AG09309 (cell line): ENCODE results near the gene RPN2.

Experiments
- DNase-seq: peaks from one replicate; pipeline ENCODE4 v3.0.0-alpha.2; 2010; ENCODE audit warnings: low read depth
- H3K4me3 ChIP-seq: 2 replicates; pipeline ENCODE4 v1.5.1; 2011; ENCODE audit warnings: mild to moderate bottlenecking, low read depth, low read length, moderate library complexity; ENCODE audit not compliant: control insufficient read depth
- CTCF ChIP-seq: IDR thresholded peaks from 2 replicates; pipeline ENCODE4 v1.5.1; 2011; ENCODE audit warnings: mild to moderate bottlenecking, low read depth, low read length, inconsistent platforms; ENCODE audit not compliant: insufficient read depth, control insufficient read depth; ENCODE audit errors: missing control alignments

Gene RPN2

GRCh38 chr20:37266940-37267666, 88.0 kb downstream of the RPN2 start:
- no peak for DNase-seq
- no peak for TF ChIP-seq CTCF
- H3K4me3 ChIP-seq = no peak overlapping the region

- DNase-seq = no peak
- no peak overlapping the region for H3K4me3 ChIP-seq
- TF ChIP-seq CTCF = no peak
Measured at GRCh38 chr20:37267667-37268313, 88.7 kb downstream of the RPN2 start.

GRCh38 chr20:37270576-37271420, 91.7 kb downstream of the RPN2 start:
- no peak for TF ChIP-seq CTCF
- H3K4me3 ChIP-seq = no peak overlapping the region
- DNase-seq = no peak

GRCh38 chr20:37271421-37271768, 92.3 kb downstream of the RPN2 start:
- TF ChIP-seq CTCF = no peak
- no peak for DNase-seq
- no peak overlapping the region for H3K4me3 ChIP-seq

- TF ChIP-seq CTCF = no peak
- DNase-seq = no peak
- no peak overlapping the region for H3K4me3 ChIP-seq
Measured at GRCh38 chr20:37273988-37274387, 94.9 kb downstream of the RPN2 start.

- TF ChIP-seq CTCF = no peak
- H3K4me3 ChIP-seq = no peak overlapping the region
- DNase-seq = no peak
Measured at GRCh38 chr20:37274851-37275524, 95.9 kb downstream of the RPN2 start.
